ENCODE data around the gene UBR4.

GRCh38 chr1:19197845-19198244 is 12.2 kb downstream of the UBR4 start:
- TF ChIP-seq EP300 (IDR thresholded peaks at IDR 0.05): no peak
- TF ChIP-seq CTCF (IDR thresholded peaks at IDR 0.05): no peak
- no peak for TF ChIP-seq POLR2A (IDR thresholded peaks at IDR 0.05; ENCODE audit: low read depth)
- TF ChIP-seq POLR2AphosphoS5 (IDR thresholded peaks at IDR 0.05): no peak

Data from esophagus muscularis mucosa (tissue), 4 donors.